AG04450 (cell line): ENCODE results near the gene ZC3H18. TPM values are rescaled to one million over a fixed set of nuclear protein-coding genes. Genes with fewer than 3 reads are reported as not detected.

Source experiments
- CTCF ChIA-PET: fragments of 300-600, 350-600 bp; formaldehyde crosslinking; extraction: SDS; loops from one replicate; lab custom pipeline; 2022; ENCODE audit warnings: antibody characterized with exemption, inconsistent platforms; lab: Charles Lee
- POLR2A ChIA-PET: fragments of 350-600 bp; formaldehyde crosslinking; extraction: SDS; loops from one replicate; lab custom pipeline; 2021; ENCODE audit warnings: antibody characterized with exemption, inconsistent platforms; lab: Yijun Ruan, JAX
- DNase-seq: peaks from one replicate; pipeline ENCODE4 v3.0.0-alpha.2; 2011; ENCODE audit warnings: low read depth, low spot score
- H3K27ac ChIP-seq: one replicate; pipeline ENCODE4 v1.5.1; 2012; ENCODE audit warnings: low read depth, low read length, control low read depth
- H3K27me3 ChIP-seq: one replicate; pipeline ENCODE4 v1.6.0; 2012; ENCODE audit warnings: low read length; ENCODE audit not compliant: control insufficient read depth, insufficient read depth
- H3K4me3 ChIP-seq: 2 replicates; pipeline ENCODE4 v1.5.1; 2011; ENCODE audit warnings: mild to moderate bottlenecking, low read depth, low read length, control low read depth
- H3K9me3 ChIP-seq: 2 replicates; pipeline ENCODE4 v1.5.1; 2012; ENCODE audit warnings: low read length; ENCODE audit not compliant: control insufficient read depth, insufficient read depth
- CTCF ChIP-seq: IDR thresholded peaks from 2 replicates; pipeline ENCODE4 v1.5.1; 2011; ENCODE audit warnings: low read depth, low read length, control low read depth, inconsistent platforms
- polyA plus RNA-seq: library from polyadenylated mRNA; depleted of rRNA; stranded (reverse); fragments of >200 nt; gene quantifications from 2 replicates; pipeline ENCODE4 v1.2.3, GENCODE V29; 2011

Gene ZC3H18
- polyA plus RNA-seq, 1 experiment, result 10.1 TPM

GRCh38 chr16:88548985-88549384, 21.2 kb upstream of the ZC3H18 start:
- peaks cover 48% of the 10 kb centered on the region for H3K27me3 ChIP-seq
- POLR2A ChIA-PET, result no interaction called here
- CTCF ChIA-PET, result no interaction called here

GRCh38 chr16:88549671-88550245, 20.4 kb upstream of the ZC3H18 start:
- CTCF ChIA-PET, result interaction anchor here (1.2 kb wide), 1 partner anchor 9 kb away, joined by 3 read pairs; no protein-coding TSS in a partner anchor
- DNase-seq, result no peak

More at GRCh38 chr16:88548985-88549384, 21.2 kb upstream of the ZC3H18 start:
- Histone ChIP-seq H3K4me3 (no peak overlapping the region), H3K27ac (no peak overlapping the region), H3K9me3 (peaks cover 20% of the 10 kb centered on the region)
- no peak for TF ChIP-seq CTCF
- DNase-seq, result no peak

GRCh38 chr16:88550246-88550661, 19.9 kb upstream of the ZC3H18 start:
- peaks cover 51% of the 10 kb centered on the region for H3K27me3 ChIP-seq
- POLR2A ChIA-PET, result no interaction called here
- no peak overlapping the region for H3K4me3 ChIP-seq
- CTCF ChIA-PET, result interaction anchor here (1.2 kb wide), 1 partner anchor 8 kb away, joined by 3 read pairs; no protein-coding TSS in a partner anchor
- H3K27ac ChIP-seq, result no peak overlapping the region
- no peak for TF ChIP-seq CTCF
- peaks cover 9% of the 10 kb centered on the region; the same call in 1 of the 2 replicates for H3K9me3 ChIP-seq
- DNase-seq, result no peak

More at GRCh38 chr16:88549671-88550245, 20.4 kb upstream of the ZC3H18 start:
- Histone ChIP-seq H3K9me3 (peaks cover 13% of the 10 kb centered on the region), H3K27me3 (peaks cover 49% of the 10 kb centered on the region), H3K4me3 (no peak overlapping the region), H3K27ac (no peak overlapping the region)
- TF ChIP-seq CTCF, result no peak
- POLR2A ChIA-PET, result no interaction called here

GRCh38 chr16:88552166-88552565, 18.0 kb upstream of the ZC3H18 start:
- no peak overlapping the region for H3K27ac ChIP-seq
- peaks cover 16% of the 10 kb centered on the region for H3K9me3 ChIP-seq
- ChIA-PET POLR2A (no interaction called here), CTCF (no interaction called here)
- H3K27me3 ChIP-seq, result peaks cover 48% of the 10 kb centered on the region
- no peak for DNase-seq
- H3K4me3 ChIP-seq, result no peak overlapping the region
- no peak for TF ChIP-seq CTCF

- peaks cover 16% of the 10 kb centered on the region for H3K9me3 ChIP-seq
- no peak for DNase-seq
- H3K27ac ChIP-seq, result no peak overlapping the region
- H3K4me3 ChIP-seq, result no peak overlapping the region
- CTCF ChIA-PET, result no interaction called here
- TF ChIP-seq CTCF, result no peak
- POLR2A ChIA-PET, result no interaction called here
- peaks cover 52% of the 10 kb centered on the region for H3K27me3 ChIP-seq
Measured at GRCh38 chr16:88552815-88553214, 17.4 kb upstream of the ZC3H18 start.
